ENCODE results near the gene POLD4. TPM values are rescaled to one million over a fixed set of nuclear protein-coding genes. Genes with fewer than 3 reads are reported as not detected.
A peak's percentile ranks its signal among the peaks of the same experiment; 100 is the strongest.

POLD4 gene
- total and polyA plus RNA-seq, 2 of the 13 experiments (the other 11 are each of a cell fraction or from before 2014, with no cell fraction given) = 10.5 to 27.4 TPM

DNA sequence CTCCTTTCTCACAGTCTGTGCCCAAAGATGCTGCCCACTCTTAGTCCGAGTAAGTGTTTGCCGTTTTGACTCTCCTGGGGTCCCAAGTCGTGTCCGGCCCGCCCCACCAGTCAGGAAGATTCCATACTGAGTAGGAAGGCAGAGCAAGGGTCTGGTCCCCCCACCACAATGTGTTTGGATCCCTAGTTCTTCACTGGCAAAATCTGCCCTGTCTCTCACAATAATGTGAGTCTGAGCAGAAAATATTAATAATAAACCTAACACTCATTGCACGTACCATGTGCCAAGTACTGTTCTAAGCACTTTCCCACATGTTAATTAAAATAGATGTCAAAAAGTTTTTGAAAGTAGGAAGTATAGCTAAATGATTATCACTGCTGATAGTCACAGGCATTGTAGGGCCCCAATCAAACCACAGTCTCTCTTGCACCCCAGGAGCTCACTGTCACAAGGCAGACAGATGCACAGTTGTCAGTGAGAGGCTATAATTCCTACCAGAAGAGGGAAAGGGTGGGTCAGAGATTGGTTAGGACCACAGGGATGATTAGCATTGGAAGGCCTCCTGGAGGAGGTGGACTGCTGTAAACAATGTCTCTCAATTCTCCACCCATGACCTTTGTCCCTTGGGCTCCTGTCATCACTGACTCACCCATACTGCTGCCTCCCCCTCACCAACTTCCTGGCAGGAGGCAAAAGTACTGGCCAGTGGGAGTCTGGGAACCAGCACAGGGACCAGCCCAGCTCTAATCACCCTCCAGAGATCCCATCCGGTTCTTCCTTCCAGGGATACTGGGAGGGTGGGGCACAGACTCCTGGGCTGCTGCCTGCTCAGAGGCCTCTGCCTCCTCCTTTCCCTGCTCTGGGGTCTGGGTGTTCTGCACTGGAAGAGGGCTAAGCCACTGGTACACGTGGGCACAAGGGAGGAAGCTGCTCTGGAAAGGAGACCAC, 1.0 kb upstream of the POLD4 start (continued):
- TF ChIP-seq KDM5A (IDR thresholded peaks at IDR 0.05; ENCODE audit: borderline replicate concordance, low read length) (no peak), CEBPB (IDR thresholded peaks at IDR 0.05; ENCODE audit: borderline replicate concordance, low read depth, low read length) (no peak), JUND (CRISPR knock-in tag; IDR thresholded peaks at IDR 0.05) (peak; percentile 77), KAT8 (CRISPR knock-in tag; IDR thresholded peaks at IDR 0.05) (peak; percentile 92), KDM4B (CRISPR knock-in tag; IDR thresholded peaks at IDR 0.05) (no peak), ZNF556 (CRISPR knock-in tag; IDR thresholded peaks at IDR 0.05; ENCODE audit: borderline replicate concordance) (peak; percentile 85; the same call in 1 of the 2 replicates), RFX5 (IDR thresholded peaks at IDR 0.05; ENCODE audit: low read depth, low read length) (no peak), GPN1 (CRISPR knock-in tag; IDR thresholded peaks at IDR 0.05; ENCODE audit: borderline replicate concordance) (no peak), ZKSCAN5 (CRISPR knock-in tag; IDR thresholded peaks at IDR 0.05) (no peak), ZNF274 (CRISPR knock-in tag; IDR thresholded peaks at IDR 0.05) (no peak), CBX2 (IDR thresholded peaks at IDR 0.05; ENCODE audit: low read depth, low read length) (no peak), CBX2 (CRISPR knock-in tag; IDR thresholded peaks at IDR 0.05; ENCODE audit: low read depth) (no peak), ZFAT (CRISPR knock-in tag; conservative IDR thresholded peaks at IDR 0.05) (no peak), ZNF589 (CRISPR knock-in tag; conservative IDR thresholded peaks at IDR 0.05) (no peak), ZNF24 (IDR thresholded peaks at IDR 0.05) (no peak), ZNF451 (CRISPR knock-in tag; IDR thresholded peaks at IDR 0.05) (peak; percentile 53; the same call in 1 of the 2 replicates)
- TF ChIP-seq, protein P1, sequence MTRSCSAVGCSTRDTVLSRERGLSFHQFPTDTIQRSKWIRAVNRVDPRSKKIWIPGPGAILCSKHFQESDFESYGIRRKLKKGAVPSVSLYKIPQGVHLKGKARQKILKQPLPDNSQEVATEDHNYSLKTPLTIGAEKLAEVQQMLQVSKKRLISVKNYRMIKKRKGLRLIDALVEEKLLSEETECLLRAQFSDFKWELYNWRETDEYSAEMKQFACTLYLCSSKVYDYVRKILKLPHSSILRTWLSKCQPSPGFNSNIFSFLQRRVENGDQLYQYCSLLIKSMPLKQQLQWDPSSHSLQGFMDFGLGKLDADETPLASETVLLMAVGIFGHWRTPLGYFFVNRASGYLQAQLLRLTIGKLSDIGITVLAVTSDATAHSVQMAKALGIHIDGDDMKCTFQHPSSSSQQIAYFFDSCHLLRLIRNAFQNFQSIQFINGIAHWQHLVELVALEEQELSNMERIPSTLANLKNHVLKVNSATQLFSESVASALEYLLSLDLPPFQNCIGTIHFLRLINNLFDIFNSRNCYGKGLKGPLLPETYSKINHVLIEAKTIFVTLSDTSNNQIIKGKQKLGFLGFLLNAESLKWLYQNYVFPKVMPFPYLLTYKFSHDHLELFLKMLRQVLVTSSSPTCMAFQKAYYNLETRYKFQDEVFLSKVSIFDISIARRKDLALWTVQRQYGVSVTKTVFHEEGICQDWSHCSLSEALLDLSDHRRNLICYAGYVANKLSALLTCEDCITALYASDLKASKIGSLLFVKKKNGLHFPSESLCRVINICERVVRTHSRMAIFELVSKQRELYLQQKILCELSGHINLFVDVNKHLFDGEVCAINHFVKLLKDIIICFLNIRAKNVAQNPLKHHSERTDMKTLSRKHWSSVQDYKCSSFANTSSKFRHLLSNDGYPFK (CRISPR knock-in tag; IDR thresholded peaks at IDR 0.05; ENCODE audit: borderline replicate concordance) = no peak
- TF ChIP-seq, protein P2, sequence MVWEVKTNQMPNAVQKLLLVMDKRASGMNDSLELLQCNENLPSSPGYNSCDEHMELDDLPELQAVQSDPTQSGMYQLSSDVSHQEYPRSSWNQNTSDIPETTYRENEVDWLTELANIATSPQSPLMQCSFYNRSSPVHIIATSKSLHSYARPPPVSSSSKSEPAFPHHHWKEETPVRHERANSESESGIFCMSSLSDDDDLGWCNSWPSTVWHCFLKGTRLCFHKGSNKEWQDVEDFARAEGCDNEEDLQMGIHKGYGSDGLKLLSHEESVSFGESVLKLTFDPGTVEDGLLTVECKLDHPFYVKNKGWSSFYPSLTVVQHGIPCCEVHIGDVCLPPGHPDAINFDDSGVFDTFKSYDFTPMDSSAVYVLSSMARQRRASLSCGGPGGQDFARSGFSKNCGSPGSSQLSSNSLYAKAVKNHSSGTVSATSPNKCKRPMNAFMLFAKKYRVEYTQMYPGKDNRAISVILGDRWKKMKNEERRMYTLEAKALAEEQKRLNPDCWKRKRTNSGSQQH (CRISPR knock-in tag; IDR thresholded peaks at IDR 0.05; ENCODE audit: low read depth) = peak; percentile 53; the same call in 1 of the 2 replicates
- TF ChIP-seq, protein P3, sequence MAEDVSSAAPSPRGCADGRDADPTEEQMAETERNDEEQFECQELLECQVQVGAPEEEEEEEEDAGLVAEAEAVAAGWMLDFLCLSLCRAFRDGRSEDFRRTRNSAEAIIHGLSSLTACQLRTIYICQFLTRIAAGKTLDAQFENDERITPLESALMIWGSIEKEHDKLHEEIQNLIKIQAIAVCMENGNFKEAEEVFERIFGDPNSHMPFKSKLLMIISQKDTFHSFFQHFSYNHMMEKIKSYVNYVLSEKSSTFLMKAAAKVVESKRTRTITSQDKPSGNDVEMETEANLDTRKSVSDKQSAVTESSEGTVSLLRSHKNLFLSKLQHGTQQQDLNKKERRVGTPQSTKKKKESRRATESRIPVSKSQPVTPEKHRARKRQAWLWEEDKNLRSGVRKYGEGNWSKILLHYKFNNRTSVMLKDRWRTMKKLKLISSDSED (CRISPR knock-in tag; IDR thresholded peaks at IDR 0.05) = no peak
- TF ChIP-seq, protein P4, sequence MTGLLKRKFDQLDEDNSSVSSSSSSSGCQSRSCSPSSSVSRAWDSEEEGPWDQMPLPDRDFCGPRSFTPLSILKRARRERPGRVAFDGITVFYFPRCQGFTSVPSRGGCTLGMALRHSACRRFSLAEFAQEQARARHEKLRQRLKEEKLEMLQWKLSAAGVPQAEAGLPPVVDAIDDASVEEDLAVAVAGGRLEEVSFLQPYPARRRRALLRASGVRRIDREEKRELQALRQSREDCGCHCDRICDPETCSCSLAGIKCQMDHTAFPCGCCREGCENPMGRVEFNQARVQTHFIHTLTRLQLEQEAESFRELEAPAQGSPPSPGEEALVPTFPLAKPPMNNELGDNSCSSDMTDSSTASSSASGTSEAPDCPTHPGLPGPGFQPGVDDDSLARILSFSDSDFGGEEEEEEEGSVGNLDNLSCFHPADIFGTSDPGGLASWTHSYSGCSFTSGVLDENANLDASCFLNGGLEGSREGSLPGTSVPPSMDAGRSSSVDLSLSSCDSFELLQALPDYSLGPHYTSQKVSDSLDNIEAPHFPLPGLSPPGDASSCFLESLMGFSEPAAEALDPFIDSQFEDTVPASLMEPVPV (CRISPR knock-in tag; IDR thresholded peaks at IDR 0.05) = no peak
- TF ChIP-seq, protein P5, sequence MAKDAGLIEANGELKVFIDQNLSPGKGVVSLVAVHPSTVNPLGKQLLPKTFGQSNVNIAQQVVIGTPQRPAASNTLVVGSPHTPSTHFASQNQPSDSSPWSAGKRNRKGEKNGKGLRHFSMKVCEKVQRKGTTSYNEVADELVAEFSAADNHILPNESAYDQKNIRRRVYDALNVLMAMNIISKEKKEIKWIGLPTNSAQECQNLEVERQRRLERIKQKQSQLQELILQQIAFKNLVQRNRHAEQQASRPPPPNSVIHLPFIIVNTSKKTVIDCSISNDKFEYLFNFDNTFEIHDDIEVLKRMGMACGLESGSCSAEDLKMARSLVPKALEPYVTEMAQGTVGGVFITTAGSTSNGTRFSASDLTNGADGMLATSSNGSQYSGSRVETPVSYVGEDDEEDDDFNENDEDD (CRISPR knock-in tag; IDR thresholded peaks at IDR 0.05; ENCODE audit: borderline replicate concordance) = peak; percentile 55; the same call in 1 of the 2 replicates
